Stimulated activated CD4-positive, alpha-beta T cell treated with anti-CD3 and anti-CD28 coated beads, Interleukin-2, amount 100 ng/mL, for 24 hours (primary cell): ENCODE measurements around the gene ST6GAL2.

Experiments
- DNase-seq, 2 donors: peaks; one replicate each; pipeline ENCODE4 v3.0.0-alpha.2; 2020

ST6GAL2 gene

DNA sequence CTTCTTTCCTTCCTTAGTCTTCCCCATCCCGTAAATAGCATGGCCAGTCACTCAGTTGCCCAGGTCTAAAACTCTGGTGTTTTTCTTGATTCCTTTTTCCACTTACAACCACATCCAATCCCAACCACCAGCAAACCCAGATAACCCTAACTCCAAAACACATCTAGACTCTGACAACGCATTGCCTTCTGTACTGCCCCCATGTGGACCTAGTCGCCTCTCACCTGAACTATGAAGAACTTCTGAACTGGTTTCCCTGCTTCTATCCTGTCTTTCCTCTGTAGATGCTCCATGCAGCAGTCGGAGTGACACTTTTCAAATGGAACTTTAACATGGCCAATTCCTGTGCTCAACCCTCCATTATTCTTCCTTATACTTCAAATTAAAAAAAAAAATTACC lies 26.5 kb downstream of the ST6GAL2 start:
- DNase-seq, result no peak

DNA sequence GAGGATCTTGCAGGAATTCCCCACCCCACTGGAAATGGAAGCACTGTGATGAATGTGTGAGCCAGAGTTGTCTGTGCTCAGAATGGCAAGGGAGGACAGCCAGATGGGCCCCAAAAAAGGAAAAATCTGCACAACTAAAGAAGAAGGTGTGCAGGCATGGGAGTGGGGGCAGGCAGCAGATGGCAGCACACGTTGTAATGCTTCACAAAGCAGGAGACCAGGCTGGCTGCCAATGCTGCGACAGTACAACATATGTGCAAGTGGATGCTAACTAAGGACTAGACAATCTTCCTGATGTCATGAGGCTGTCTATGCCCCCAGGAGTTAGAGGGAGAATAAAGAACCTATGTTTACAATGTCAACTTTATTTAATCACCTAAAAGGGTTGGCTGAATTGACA lies 27.2 kb downstream of the ST6GAL2 start:
- DNase-seq, result no peak

DNA sequence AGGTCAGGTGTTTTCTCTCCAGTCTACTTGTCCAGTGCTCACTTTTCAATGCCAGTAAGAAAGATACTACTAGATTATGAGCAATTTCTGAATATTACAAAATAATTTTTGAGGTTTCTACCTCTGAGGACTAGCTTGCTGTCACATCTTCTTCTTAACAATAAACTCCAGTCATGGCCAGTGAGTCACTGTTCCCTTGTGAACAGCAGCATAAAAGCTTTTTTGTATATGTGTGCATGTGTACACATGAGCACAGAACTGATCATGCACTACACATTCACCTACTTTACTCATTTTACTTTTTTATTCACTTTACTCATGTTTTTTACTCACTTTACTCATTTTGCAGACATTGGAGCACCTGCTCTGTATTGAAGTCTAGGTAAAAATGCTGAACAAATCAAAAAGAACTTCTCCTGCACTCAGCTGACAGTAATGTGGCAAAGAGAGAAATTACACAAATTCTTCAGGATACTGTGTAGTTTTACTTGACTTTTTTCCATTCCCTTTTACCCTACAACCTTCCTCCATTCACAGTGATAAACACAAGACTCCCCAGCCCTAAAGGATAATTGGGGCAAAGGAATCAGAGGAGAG lies 28.0 kb downstream of the ST6GAL2 start:
- DNase-seq, result no peak

DNA sequence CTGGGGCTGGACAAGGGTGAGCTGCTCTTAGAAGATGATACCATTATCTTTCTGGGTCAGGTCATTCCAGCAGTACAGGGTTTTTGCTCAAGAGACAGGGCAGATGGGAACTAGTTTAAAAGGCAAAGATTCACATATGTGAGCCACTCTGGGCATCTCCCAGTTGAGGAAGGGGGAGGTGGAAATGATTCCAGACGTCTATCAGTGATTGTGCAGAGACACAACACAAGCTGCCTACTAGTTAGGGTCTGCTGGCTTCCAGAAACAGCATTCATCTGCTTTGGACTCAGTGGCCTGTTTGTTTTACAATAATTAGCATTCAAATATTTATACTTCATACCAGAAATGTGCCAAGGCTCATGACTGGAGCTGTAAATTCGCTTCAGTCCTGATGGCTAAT lies 32.3 kb downstream of the ST6GAL2 start:
- DNase-seq, result no peak

DNA sequence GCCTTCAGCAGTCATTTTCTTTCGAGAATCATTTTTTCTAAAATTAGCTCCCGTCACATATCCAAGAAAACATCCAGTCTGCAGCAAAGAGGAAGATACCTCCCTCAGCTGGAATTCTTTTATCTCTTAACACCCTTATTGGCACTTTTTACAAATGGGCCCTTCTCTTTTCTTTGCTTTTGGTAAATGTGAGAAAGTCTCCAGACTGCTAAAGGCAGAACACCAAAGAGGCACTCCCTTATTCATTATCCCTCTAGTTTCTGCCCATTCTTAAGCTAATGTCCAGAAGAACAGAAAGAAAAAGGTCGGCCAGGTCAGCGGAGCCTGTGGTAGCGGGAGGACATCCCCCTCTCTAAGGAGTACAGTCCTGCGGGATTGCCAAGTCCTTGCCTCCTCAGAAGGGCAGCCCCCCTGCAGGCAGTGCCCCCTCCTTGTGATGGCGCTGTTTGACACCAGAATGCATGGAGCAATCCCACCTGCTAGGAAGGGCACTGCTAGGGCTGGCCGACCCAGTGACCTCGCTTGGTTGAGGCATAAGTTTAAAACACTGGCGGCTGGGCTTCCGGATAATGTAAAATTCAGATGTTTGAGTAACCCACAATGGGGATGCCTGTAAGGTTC lies 34.0 kb downstream of the ST6GAL2 start:
- DNase-seq, result no peak

DNA sequence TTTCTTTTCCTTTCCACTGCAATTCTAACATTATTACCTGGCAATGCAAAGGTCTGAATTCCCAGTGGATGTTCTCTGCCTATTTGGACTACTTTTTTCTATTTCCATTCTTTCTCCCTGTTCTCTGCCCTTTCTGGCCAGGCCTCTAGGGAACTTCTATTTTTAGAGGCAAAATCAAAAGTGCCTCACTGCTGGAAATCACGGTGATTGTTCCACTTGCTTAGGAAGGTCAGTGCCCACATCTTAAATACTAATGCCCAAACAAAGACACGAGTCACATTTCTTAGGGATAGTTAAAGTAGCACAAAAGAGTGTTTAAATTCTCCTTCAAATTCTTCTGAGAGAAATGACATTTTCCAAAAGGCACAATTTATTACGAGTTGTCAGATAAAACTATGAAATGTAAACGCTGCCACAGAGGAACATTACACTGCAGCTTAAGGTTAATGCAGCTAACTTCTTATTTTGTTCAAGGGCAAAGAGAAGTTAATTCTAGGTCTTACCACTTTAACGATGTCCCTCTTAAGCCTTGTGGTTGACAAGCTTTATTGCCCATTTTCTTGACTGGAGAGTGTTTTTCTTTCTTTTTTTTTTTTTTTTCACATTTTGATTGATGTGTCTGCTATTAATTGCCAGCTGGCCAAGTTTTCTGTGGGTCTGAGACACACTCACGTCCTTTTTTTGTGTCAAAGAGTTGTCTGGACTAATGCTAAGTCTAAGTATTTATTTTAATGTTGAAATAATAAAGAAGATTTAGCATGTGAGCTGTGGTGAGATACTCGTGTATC lies 34.7 kb downstream of the ST6GAL2 start:
- DNase-seq, result no peak

DNA sequence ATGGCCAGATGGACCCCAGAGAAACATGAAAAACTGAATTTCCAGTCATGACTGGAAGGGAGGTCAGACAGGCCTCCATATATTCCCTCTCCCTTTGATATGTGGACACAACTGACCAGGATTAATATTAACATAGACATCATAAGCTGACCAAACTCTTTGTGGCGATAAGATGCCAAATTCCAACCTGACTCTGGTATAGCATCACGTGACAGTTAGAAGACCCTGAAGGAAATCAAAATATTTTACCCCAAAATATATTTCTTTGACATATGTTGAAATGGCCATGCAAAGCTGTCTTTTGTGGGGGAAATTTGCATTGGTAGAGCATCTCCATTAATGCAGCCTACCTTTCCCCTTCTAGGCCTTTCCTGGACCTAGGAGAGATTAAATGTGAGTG lies 36.7 kb downstream of the ST6GAL2 start:
- DNase-seq, result no peak

DNA sequence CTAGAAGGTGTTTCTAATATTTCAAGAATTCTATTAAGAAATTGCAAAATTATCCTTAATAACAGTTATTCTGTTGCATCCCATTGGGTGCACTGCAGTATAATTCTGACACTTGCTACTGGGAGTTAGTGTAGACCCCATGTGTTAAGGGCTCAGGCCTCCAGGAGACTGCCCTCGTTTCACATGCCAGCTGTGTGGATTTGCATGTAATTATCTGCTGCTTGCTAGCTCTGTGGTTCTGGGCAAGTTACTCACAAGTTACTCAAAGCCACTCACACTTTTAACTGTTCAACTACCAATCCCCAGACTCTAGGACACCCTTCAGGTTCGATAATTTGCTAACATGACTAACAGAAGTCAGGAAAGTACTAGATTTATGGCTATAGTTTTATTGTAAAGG lies 38.6 kb downstream of the ST6GAL2 start:
- DNase-seq, result no peak

DNA sequence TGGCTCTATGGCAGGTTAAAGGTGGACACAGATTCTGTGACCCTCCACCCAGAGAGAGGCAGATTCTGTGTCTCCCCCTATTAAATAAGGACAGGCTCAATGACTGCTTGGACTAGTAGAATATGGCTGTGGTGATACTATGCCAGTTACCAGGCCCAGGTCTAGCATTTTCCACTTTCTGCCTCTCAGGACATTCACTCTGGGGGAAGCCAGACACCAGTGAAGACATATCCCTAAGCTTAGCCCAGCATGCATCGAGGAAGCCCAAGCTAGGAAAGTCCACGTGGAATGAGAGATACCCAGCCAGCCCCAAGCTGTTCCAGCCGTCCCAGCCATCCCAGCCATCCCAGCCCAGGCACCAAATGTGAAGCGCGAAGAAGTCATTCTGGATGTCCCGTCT lies 40.3 kb downstream of the ST6GAL2 start:
- DNase-seq, result no peak

DNA sequence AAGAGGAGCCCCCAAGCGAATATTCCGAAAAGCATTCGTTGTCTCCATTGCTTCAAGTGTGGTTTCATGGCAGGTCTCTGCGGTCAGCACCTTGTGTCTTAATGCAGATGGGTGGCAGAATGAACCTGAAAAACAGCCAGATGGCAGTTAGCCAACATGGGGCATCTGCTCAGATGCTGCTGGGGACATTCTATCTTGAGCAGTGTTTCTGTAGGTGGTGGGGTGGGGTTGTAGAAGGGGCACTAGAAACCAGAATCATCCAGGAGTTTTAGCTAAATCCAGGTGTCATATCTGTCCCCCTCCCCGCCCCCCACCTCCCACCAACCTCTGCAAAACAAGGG lies 42.1 kb downstream of the ST6GAL2 start:
- no peak for DNase-seq

DNA sequence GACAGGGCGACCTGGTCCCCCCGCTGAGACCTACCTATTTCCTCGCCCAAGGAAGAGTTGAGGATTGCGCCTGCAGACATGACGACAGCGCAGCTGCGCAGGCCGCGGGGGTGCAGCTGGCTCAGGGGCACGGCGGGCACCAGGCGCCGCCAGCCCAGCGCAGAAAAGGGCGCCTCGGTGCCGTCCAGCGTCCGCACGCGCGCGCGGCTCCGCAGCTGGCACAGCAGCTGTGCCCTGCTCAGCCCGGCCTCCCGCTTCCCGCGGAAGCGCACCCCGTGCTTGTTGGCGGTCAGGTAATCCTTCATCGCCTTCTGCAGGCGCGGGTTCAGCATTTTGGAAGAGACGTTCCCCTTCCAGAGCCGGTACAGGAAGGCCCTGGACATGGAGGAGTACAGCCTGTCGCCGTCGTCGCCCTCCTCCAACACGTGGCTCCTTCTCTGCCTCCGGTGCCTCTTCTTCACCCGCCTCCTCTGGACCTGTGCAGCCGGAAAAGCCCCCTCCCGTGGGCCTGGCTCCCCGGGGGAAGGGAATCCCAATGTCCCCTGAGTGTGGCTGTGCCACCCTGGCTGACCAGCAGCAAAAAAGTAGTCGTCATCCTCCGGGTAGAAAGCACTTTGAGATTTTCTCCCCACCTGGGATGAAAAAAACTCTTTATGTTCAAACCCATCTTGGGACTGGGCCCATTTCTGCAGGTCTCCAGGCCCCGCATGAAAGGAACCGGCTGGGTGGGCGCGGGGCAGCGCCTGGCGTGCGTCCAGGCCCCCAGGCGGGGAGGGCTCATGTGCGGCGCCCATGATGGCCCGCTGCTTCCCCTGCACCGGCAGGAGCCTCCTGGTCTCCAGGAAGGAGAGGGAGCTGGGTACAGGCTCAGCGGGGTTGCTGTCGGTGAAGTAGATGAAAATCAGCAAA lies 42.7 kb downstream of the ST6GAL2 start:
- DNase-seq, result no peak

DNA sequence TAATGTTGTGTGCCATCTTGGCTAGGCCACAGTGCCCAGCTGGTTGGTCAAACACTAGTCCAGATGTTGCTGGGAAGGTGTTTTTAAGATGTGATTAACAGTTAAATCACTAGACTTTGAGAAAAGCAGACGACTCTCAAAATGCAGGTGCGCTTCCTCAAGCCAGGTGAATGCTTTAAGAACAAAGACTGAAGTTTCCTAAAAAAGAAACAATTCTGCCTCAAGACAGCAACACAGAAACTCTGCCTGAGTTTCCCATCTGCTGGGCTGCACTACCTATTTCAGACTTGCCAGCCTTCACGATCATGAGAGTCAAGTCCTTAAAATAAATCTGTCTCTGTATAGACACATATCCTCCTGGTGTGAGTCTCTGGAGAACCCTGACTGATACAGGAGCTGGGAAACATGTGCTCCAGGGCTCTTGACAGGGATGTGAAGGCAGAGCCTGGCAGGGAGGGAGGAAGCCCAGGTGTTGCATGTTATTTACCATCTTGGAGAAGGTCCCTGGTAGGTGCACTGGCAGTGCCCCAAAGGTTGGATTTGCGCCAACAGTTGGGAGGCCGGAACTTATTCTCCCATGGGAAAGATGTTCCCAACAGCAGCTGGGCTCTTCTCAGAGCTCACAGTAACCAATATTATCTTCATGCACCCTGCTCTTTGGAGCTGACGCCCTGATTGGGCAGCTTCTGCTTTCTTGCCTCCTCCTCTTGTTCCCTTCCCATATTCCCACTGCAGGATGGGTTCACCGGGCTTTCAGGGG lies 43.9 kb downstream of the ST6GAL2 start:
- no peak for DNase-seq

DNA sequence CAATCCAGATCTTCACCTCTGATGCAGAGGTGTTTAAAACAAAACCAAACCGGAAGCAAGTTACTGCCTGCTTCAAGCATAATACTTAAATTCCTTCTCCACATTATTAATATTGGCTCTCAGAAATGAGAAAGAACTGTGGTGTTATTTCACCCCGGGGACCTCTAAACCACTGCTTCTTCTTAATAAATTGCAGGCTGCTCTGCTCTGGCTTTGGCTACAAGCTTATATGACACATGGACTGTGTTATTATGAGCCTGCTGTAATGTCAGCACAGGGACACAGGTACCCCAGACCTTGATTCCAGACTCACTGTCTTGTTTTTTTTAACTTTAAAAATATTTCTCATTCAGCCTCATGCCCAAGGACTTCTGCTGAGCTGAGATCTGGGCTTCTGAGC lies 45.1 kb downstream of the ST6GAL2 start:
- DNase-seq, result no peak

DNA sequence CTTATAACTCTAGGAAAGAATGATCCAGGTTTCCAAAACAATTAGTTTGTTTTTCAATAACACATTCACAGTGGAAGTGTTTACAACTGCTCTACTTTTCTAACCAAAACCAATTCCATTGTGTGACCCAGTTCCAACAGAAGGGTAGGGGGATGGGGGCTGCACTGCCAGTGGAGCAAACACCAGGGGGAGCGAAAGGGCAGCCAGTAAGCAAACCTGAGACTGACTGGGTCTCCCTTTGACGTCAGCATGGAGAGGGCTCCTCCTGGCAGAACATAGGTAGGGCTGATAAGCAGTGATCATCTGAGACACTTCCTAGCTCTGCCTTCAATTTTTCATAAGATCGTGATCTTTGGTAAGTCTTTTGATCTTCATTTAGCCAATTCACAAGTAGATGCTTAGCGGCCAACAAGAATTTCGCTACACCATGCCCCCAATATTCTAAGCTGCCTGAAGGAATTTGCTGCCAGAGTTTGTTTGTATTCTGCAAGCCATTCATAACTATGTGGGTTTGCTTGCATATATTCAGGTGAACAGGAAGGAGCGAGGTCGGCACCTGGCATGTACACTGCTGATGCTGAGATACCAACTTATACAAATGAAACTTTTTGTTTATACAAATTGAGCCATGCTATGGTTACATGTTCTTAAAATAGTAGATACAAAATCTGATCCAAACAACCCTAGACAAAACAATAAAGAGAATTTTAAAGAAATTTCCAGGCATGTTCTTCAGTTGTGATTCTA lies 45.9 kb downstream of the ST6GAL2 start:
- DNase-seq, result no peak

DNA sequence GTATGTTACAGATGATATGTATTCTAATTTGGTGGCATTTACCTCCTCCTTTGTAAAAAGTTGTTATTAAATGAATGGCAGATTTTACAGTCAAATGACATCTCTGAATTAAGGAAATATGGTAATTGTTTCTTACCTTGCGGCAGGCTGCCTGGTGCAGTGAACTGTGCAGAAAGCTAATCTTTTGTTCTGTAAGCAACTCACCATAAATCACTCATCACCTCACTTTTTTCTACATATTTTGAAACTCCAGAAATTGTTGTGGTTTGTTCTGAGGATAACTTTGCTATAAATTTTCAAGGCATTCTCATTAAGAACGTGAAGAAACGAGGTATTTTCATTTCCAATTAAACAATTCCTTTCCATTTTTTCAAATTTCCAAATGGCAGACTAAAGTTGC lies 52.7 kb downstream of the ST6GAL2 start:
- DNase-seq, result no peak

DNA sequence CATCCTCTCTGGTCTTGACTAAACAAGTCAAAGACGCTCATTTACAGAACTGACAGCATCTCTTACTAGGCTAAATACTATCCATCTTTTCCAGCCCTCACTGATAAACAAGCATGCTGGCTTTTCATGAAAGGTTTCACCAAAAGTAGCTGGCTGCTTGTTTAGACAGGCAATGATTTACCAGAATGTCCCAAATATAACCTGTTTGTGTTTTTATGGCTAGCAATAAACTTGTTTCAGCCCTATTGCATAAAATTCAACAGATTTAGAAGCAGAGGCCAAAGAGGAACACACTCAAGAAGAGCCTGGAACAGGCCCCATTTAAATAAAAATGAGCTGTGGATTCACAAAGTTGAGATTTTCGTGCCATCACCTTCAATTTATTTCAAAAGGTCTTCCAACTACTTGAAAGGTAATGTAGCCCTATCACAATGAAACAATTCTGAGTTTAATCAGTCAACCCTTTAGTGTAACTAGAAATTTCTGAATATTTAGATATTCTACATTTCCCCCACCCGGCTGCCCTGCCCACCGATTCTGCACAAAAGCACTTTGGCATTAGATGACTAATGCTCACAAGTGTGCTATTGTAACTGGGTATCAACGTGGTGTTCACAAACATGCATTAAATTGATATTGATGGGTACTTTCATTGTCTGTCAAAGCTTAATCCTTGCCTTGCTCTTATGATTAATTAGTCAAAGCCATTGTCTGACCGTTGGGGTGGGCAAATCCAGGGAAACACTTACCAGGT lies 54.0 kb downstream of the ST6GAL2 start:
- DNase-seq, result no peak

DNA sequence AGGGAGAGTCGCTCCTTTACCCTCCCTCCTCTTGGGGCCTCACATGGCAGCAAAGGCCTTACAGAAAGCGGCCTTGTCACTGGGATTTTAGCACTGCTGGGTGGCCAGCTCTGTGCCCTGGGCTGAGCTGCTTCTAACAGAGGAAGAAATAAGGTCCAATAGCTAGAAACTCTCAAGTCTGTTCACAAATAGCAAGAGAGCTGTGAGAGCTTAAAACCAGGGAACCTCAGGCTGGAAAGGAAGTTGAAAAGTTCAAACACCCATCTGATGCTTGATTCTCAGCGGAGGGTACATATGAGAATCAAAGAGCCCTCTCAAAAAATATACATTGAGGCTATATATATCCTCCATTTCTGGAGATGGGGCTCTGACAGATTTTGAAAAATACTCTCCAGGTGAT lies 54.7 kb downstream of the ST6GAL2 start:
- DNase-seq, result no peak

DNA sequence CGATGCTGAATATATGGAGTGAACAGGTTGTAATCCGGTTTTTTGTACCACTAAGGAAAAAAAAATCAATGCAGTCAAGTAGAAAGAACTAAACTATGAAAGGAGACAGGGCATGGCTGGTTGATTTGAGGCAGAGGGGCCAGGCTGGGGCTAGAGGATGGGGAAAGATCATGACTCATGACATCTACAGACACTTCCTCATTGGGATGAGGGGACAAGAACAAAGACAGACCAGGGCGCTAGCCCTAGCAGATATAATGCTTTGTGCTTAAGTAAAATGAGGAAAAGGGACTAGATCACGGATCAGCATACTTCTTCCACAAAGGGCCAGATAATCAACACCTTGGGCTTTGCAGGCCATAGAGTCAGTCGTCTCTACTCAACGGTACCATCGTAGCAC lies 55.8 kb downstream of the ST6GAL2 start:
- DNase-seq, result no peak

DNA sequence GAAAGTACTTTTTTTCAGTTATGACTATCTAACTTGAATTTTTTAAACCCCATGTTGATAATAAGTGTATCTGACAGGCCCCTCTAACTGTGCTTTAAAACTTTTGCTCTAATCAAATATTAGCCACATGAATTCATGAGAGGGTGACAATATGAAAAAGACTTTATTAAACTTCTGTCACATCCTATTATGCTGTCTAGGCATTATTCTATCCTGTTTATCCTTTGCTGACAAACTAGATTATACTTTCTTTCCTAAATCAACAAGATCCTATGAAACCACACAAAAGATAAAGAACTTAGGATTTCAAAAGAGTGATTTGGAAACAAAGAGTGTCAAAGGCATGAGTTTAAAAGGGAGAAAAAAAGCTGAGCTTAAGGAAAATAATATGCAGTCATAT lies 57.8 kb downstream of the ST6GAL2 start:
- DNase-seq, result no peak

DNA sequence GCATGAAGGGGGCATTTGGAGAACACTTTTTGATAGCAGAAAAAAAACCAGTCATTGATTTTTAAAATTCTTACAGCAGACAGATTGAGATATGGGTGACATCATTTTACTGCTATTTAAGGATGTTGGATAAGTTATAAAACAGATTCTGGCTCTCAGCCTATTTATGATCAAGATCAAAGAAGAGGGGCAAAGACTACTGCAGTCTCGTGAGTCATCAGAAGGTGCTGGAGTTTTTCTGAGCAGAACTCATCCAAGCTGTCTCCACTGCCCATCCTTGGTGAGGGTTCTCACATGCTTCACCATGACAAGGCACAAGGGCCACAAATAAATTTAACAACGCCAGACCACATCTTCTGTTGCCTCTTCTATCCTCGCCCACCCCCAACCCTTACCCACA lies 58.8 kb downstream of the ST6GAL2 start:
- DNase-seq, result no peak

DNA sequence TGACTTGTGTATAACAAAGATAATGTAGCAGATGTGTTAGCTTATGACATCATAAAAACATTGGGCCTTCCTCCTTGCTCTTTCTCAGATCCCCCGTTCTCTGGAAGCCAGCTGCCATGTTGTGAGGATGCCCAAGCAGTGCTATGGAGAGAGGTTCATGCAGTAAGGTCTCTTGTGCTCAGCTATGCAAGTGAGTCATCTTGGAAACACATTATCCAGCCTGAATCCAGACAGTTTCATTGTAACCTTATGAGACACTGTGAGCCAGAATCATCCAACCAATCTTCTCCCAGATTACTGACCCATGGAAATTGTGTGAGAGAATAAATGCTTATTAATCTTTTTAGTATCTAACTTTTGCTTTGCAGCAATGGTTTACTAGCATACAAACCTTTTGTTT lies 60.8 kb downstream of the ST6GAL2 start:
- no peak for DNase-seq
